ENCODE results near the gene TAB2.
"Not testable (repeated sequence)": the region's sequence is repeated elsewhere in the genome, so short reads cannot be mapped to it uniquely, and the experiment has no call there.

TAB2 gene

GRCh38 chr6:149448821-149449453 is 131.4 kb downstream of the TAB2 start:
- no peak for DNase-seq

GRCh38 chr6:149449831-149450678 is 132.5 kb downstream of the TAB2 start:
- DNase-seq: no peak

GRCh38 chr6:149450679-149451375 is 133.3 kb downstream of the TAB2 start:
- DNase-seq: no peak

- DNase-seq: no peak
Observed at GRCh38 chr6:149451376-149452036, 134.0 kb downstream of the TAB2 start.

- DNase-seq: no peak
Observed at GRCh38 chr6:149452037-149452939, 134.8 kb downstream of the TAB2 start.

- no peak for DNase-seq
Observed at GRCh38 chr6:149453597-149454345, 136.3 kb downstream of the TAB2 start.

GRCh38 chr6:149454346-149454848 is 136.9 kb downstream of the TAB2 start:
- DNase-seq: no peak

- no peak for DNase-seq
Observed at GRCh38 chr6:149455031-149455732, 137.7 kb downstream of the TAB2 start.

GRCh38 chr6:149456311-149457021 is 139.0 kb downstream of the TAB2 start:
- DNase-seq: no peak

GRCh38 chr6:149457316-149457884 is 139.9 kb downstream of the TAB2 start:
- DNase-seq: no peak

- no peak for DNase-seq
Observed at GRCh38 chr6:149458196-149458595, 140.7 kb downstream of the TAB2 start.

GRCh38 chr6:149458806-149459205 is 141.3 kb downstream of the TAB2 start:
- no peak for DNase-seq

- no peak for DNase-seq
Observed at GRCh38 chr6:149459761-149460160, 142.2 kb downstream of the TAB2 start.

GRCh38 chr6:149460249-149460648 is 142.7 kb downstream of the TAB2 start:
- DNase-seq: not testable (repeated sequence)
